Omental fat pad (tissue), 4 donors: ENCODE measurements around the gene SNX27. TPM values are rescaled to one million over a fixed set of nuclear protein-coding genes. Genes with fewer than 3 reads are reported as not detected.
"Not testable (repeated sequence)": the region's sequence is repeated elsewhere in the genome, so short reads cannot be mapped to it uniquely, and the experiment has no call there.

ENCODE experiments used
- ATAC-seq: fragments of 150-250 bp; one replicate; pipeline ENCODE4 v1.9.1; 2016; ENCODE audit warnings: mild to moderate bottlenecking, moderate library complexity; ENCODE audit not compliant: low FRiP score
- DNase-seq: peaks from one replicate; pipeline ENCODE4 v3.0.0-alpha.2; 2019; ENCODE audit warnings: low spot score
- CTCF ChIP-seq, 3 donors: fragments of 450-650 bp; IDR thresholded peaks; one replicate each; pipeline ENCODE4 v1.5.1; 2016 to 2017; ENCODE audit warnings: antibody characterized with exemption in 3 of 3, mild to moderate bottlenecking in 3 of 3, moderate library complexity in 2 of 3
- total RNA-seq, 4 donors: library from RNA; depleted of rRNA; stranded (reverse); fragments of >200 nt; gene quantifications; one replicate each; pipeline ENCODE4 v1.1.0, GENCODE V29; 2016

Gene SNX27
- total RNA-seq, 4 donors from 2014 or later: 21.3 to 41.9 (median 33.6) TPM

GRCh38 chr1:151655371-151655770 lies 43.5 kb downstream of the SNX27 start:
- no peak for TF ChIP-seq CTCF (IDR thresholded peaks at IDR 0.05)
- DNase-seq (no peak), ATAC-seq (no peak)

- ATAC-seq (no peak), DNase-seq (no peak)
- no peak for TF ChIP-seq CTCF (IDR thresholded peaks at IDR 0.05)
Measured at GRCh38 chr1:151661751-151662150, 49.9 kb downstream of the SNX27 start.

GRCh38 chr1:151668090-151668489 lies 56.2 kb downstream of the SNX27 start:
- no peak for TF ChIP-seq CTCF (IDR thresholded peaks at IDR 0.05)
- DNase-seq (no peak), ATAC-seq (no peak)

GRCh38 chr1:151670036-151670675 lies 58.3 kb downstream of the SNX27 start:
- not testable (repeated sequence) for DNase-seq, ATAC-seq

- no peak for ATAC-seq
- no peak for TF ChIP-seq CTCF (IDR thresholded peaks at IDR 0.05)
Measured at GRCh38 chr1:151673407-151673806, 61.6 kb downstream of the SNX27 start.

GRCh38 chr1:151680391-151680790 lies 68.5 kb downstream of the SNX27 start:
- DNase-seq (no peak), ATAC-seq (no peak)
- TF ChIP-seq CTCF (IDR thresholded peaks at IDR 0.05): no peak

More at GRCh38 chr1:151673407-151673806, 61.6 kb downstream of the SNX27 start:
- no peak for DNase-seq

GRCh38 chr1:151680826-151681225 lies 69.0 kb downstream of the SNX27 start:
- no peak for TF ChIP-seq CTCF (IDR thresholded peaks at IDR 0.05)
- DNase-seq (no peak), ATAC-seq (peak; percentile 54)
